IMR-90 (cell line): ENCODE data around the gene BCL6. TPM values are rescaled to one million over a fixed set of nuclear protein-coding genes. Genes with fewer than 3 reads are reported as not detected.
A peak's percentile ranks its signal among the peaks of the same experiment; 100 is the strongest.

ENCODE experiments used
- ATAC-seq: fragments of 200-7000 bp; cut with Tn5 transposase; 2 replicates; pipeline ENCODE4 v1.9.1; 2020; ENCODE audit warnings: low read depth, mild to moderate bottlenecking, moderate library complexity
- BruUV-seq: library from RNA; stranded (reverse); fragments of 400-500 nt; replicated peaks from 2 replicates; lab custom pipeline; 2021; lab: Mats Ljungman, UMichigan
- CTCF ChIA-PET: fragments of 300-600 bp; formaldehyde crosslinking; extraction: SDS; loops from one replicate; lab custom pipeline; 2021; ENCODE audit warnings: antibody characterized with exemption; lab: Yijun Ruan, JAX
- POLR2A ChIA-PET: fragments of 300-600 bp; sonication (Branson Sonifier 250); formaldehyde crosslinking; loops from one replicate; lab custom pipeline; 2022; ENCODE audit warnings: antibody characterized with exemption; ENCODE audit not compliant: unreplicated experiment; lab: Charles Lee
- DNase-seq: peaks from one replicate; pipeline ENCODE4 v3.0.0; 2013
- H2AFZ ChIP-seq: replicated peaks from 2 replicates; pipeline ENCODE3; 2013; ENCODE audit warnings: low read length, mild to moderate bottlenecking; ENCODE audit not compliant: poor library complexity
- H2AK5ac ChIP-seq: 2 replicates; pipeline ENCODE4 v1.6.1; 2013; ENCODE audit warnings: low read depth, low read length, inconsistent platforms
- H2AK9ac ChIP-seq: replicated peaks from 2 replicates; pipeline ENCODE3; 2013; ENCODE audit warnings: mild to moderate bottlenecking, low read depth, low read length, moderate library complexity; ENCODE audit not compliant: poor library complexity
- H2BK120ac ChIP-seq: 2 replicates; pipeline ENCODE4 v1.6.1; 2013; ENCODE audit warnings: low read depth, low read length, inconsistent platforms
- H2BK15ac ChIP-seq: 3 replicates; pipeline ENCODE4 v1.6.1; 2013; ENCODE audit warnings: low read depth, low read length, inconsistent platforms
- H2BK20ac ChIP-seq: 2 replicates; pipeline ENCODE4 v1.6.1; 2013; ENCODE audit warnings: low read depth, mild to moderate bottlenecking, inconsistent platforms, low read length, moderate library complexity
- H2BK5ac ChIP-seq: 2 replicates; pipeline ENCODE4 v1.6.1; 2013; ENCODE audit warnings: mild to moderate bottlenecking, low read depth, low read length, inconsistent platforms; ENCODE audit not compliant: poor library complexity, severe bottlenecking
- H3K14ac ChIP-seq: replicated peaks from 2 replicates; pipeline ENCODE4 v1.6.1; 2013; ENCODE audit warnings: low read depth, low read length, inconsistent platforms
- H3K18ac ChIP-seq: 2 replicates; pipeline ENCODE4 v1.6.1; 2013; ENCODE audit warnings: low read depth, low read length, control low read depth
- H3K23ac ChIP-seq: 2 replicates; pipeline ENCODE4 v1.6.1; 2013; ENCODE audit warnings: low read depth, low read length, inconsistent platforms
- H3K27ac ChIP-seq: 2 replicates; pipeline ENCODE4 v1.5.1; 2013; ENCODE audit warnings: mild to moderate bottlenecking, control low read depth, low read length; ENCODE audit not compliant: insufficient read depth
- H3K27me3 ChIP-seq: 2 replicates; pipeline ENCODE4 v1.6.1; 2013; ENCODE audit warnings: low read length; ENCODE audit not compliant: control insufficient read depth, insufficient read depth
- H3K36me3 ChIP-seq: 2 replicates; pipeline ENCODE4 v1.6.1; 2013; ENCODE audit warnings: low read length, mixed read lengths; ENCODE audit not compliant: control insufficient read depth, insufficient read depth
- H3K4ac ChIP-seq: 2 replicates; pipeline ENCODE4 v1.6.1; 2013; ENCODE audit warnings: low read depth, low read length, inconsistent platforms
- H3K4me1 ChIP-seq: 2 replicates; pipeline ENCODE4 v1.6.1; 2013; ENCODE audit warnings: low read length, mixed read lengths; ENCODE audit not compliant: control insufficient read depth, insufficient read depth
- H3K4me2 ChIP-seq: 2 replicates; pipeline ENCODE4 v1.6.1; 2013; ENCODE audit warnings: low read depth, mild to moderate bottlenecking, control low read depth, low read length, moderate library complexity
- H3K4me3 ChIP-seq: 2 replicates; pipeline ENCODE4 v1.5.1; 2013; ENCODE audit warnings: low read depth, mild to moderate bottlenecking, control low read depth, low read length, moderate library complexity; ENCODE audit not compliant: insufficient read depth
- H3K56ac ChIP-seq: 2 replicates; pipeline ENCODE4 v1.6.1; 2013; ENCODE audit warnings: low read length, inconsistent platforms; ENCODE audit not compliant: insufficient read depth; ENCODE audit errors: extremely low read depth
- H3K79me1 ChIP-seq, 2 experiments: 2 replicates each; pipeline ENCODE4 v1.6.1; 2013; ENCODE audit warnings: low read length in 2 of 2, inconsistent platforms in 1 of 2, low read depth in 1 of 2
- H3K9ac ChIP-seq: 2 replicates; pipeline ENCODE4 v1.6.1; 2013; ENCODE audit warnings: low read depth, low read length, control low read depth
- H3K9me1 ChIP-seq: 2 replicates; pipeline ENCODE4 v1.6.1; 2013; ENCODE audit warnings: low read length, inconsistent platforms; ENCODE audit not compliant: insufficient read depth
- H3K9me3 ChIP-seq: 2 replicates; pipeline ENCODE4 v1.6.1; 2013; ENCODE audit warnings: low read length; ENCODE audit not compliant: control insufficient read depth, insufficient read depth
- H4K20me1 ChIP-seq: 2 replicates; pipeline ENCODE4 v1.6.1; 2013; ENCODE audit warnings: low read length, inconsistent platforms; ENCODE audit not compliant: insufficient read depth
- H4K5ac ChIP-seq: 2 replicates; pipeline ENCODE4 v1.6.1; 2013; ENCODE audit warnings: mild to moderate bottlenecking, low read depth, low read length, control low read depth
- H4K8ac ChIP-seq, 2 experiments: 2 replicates each; pipeline ENCODE4 v1.6.1; 2013; ENCODE audit warnings: low read depth in 2 of 2, low read length in 2 of 2, control low read depth in 1 of 2, inconsistent platforms in 1 of 2
- H4K91ac ChIP-seq: 2 replicates; pipeline ENCODE4 v1.6.1; 2013; ENCODE audit warnings: low read depth, low read length, inconsistent platforms; ENCODE audit not compliant: insufficient read depth
- BHLHE40 ChIP-seq: fragments of 150-350 bp; IDR thresholded peaks from 2 replicates; pipeline ENCODE4 v1.6.1; 2016; ENCODE audit warnings: mild to moderate bottlenecking, low read depth, low read length
- CEBPB ChIP-seq: IDR thresholded peaks from 2 replicates; pipeline ENCODE4 v1.6.1; 2012; ENCODE audit warnings: low read depth, low read length, improper control_type of control experiment
- CHD1 ChIP-seq: IDR thresholded peaks from 2 replicates; pipeline ENCODE4 v1.6.1; 2012; ENCODE audit warnings: low read depth, low read length, improper control_type of control experiment
- FOS ChIP-seq: fragments of 150-350 bp; IDR thresholded peaks from 2 replicates; pipeline ENCODE4 v1.6.1; 2016; ENCODE audit warnings: low read depth, low read length
- MAFK ChIP-seq: IDR thresholded peaks from 2 replicates; pipeline ENCODE4 v1.6.1; 2012; ENCODE audit warnings: low read depth, low read length, improper control_type of control experiment
- MAZ ChIP-seq: IDR thresholded peaks from 2 replicates; pipeline ENCODE4 v1.6.1; 2012; ENCODE audit warnings: low read depth, mild to moderate bottlenecking, low read length, improper control_type of control experiment, moderate library complexity, borderline replicate concordance
- MXI1 ChIP-seq: IDR thresholded peaks from 2 replicates; pipeline ENCODE4 v1.6.1; 2012; ENCODE audit warnings: low read depth, mild to moderate bottlenecking, low read length, moderate library complexity, borderline replicate concordance
- NFE2L2 ChIP-seq: fragments of 150-350 bp; IDR thresholded peaks from 2 replicates; pipeline ENCODE4 v1.6.1; 2016; ENCODE audit warnings: low read depth, mild to moderate bottlenecking, low read length
- POLR2A ChIP-seq: IDR thresholded peaks from 2 replicates; pipeline ENCODE4 v1.6.1; 2012; ENCODE audit warnings: mild to moderate bottlenecking, low read depth, low read length
- RAD21 ChIP-seq: IDR thresholded peaks from 2 replicates; pipeline ENCODE4 v1.6.1; 2012; ENCODE audit warnings: low read length, improper control_type of control experiment
- RCOR1 ChIP-seq: IDR thresholded peaks from 2 replicates; pipeline ENCODE4 v1.6.1; 2012; ENCODE audit warnings: mild to moderate bottlenecking, low read length, improper control_type of control experiment; ENCODE audit not compliant: insufficient replicate concordance
- RFX5 ChIP-seq: IDR thresholded peaks from 2 replicates; pipeline ENCODE4 v1.8.0; 2012; ENCODE audit warnings: low read depth, mild to moderate bottlenecking, low read length, moderate library complexity
- SMC3 ChIP-seq: fragments of 150-350 bp; IDR thresholded peaks from 2 replicates; pipeline ENCODE4 v1.6.1; 2016; ENCODE audit warnings: low read depth, mild to moderate bottlenecking, antibody characterized with exemption, low read length, moderate library complexity
- WGBS, 2 experiments: methylation state at CpG; one replicate each; pipeline versions ENCODE4 v1.1.5 to v1.1.7; 2013; ENCODE audit warnings: missing lambda C conversion rate in 2 of 2; ENCODE audit not compliant: insufficient read length in 1 of 2; ENCODE audit errors: extremely low coverage in 2 of 2; 5-methylcytosine and 5-hydroxymethylcytosine counted together
- dilution Hi-C: fragments of 300-500 bp; cut with HindIII; formaldehyde crosslinking; loops from one replicate; pipeline ENCODE4 v1.14.3; 2018; ENCODE audit warnings: low sequenced_read_pairs; ENCODE audit not compliant: unreplicated experiment
- in situ Hi-C: fragments of 300-500 bp; cut with MboI; formaldehyde crosslinking; loops from 3 replicates; pipeline ENCODE4 v1.14.3; 2019; ENCODE audit warnings: low sequenced_read_pairs, inconsistent platforms, mixed read lengths
- intact Hi-C: fragments of 100-400 bp; cut with micrococcal nuclease; formaldehyde crosslinking; loops from 2 replicates; pipeline ENCODE4 v1.10.0; 2022
- polyA plus RNA-seq, 3 experiments: library from polyadenylated mRNA; depleted of rRNA; stranded (reverse); fragments of >200 nt; gene quantifications; 2 replicates each; pipeline ENCODE4 v1.2.3, GENCODE V29; 2012; ENCODE audit warnings: low replicate concordance in 1 of 3
- total RNA-seq: library from RNA; depleted of rRNA; stranded (reverse); fragments of >200 nt; gene quantifications from 2 replicates; pipeline ENCODE4 v1.2.3, GENCODE V29; 2012
- TF ChIP-seq, protein P1 (sequence below): fragments of 150-350 bp; IDR thresholded peaks from 2 replicates; pipeline ENCODE4 v1.6.1; 2016; ENCODE audit warnings: low read depth, mild to moderate bottlenecking, low read length, moderate library complexity, borderline replicate concordance
- TF ChIP-seq, protein P2 (sequence below): conservative IDR thresholded peaks from 2 replicates; pipeline ENCODE4 v1.5.1; 2012; ENCODE audit warnings: mild to moderate bottlenecking, low read depth, low read length, improper control_type of control experiment
- TF ChIP-seq, protein P3 (sequence below): fragments of 150-350 bp; IDR thresholded peaks from 2 replicates; pipeline ENCODE4 v1.6.1; 2017; ENCODE audit warnings: mild to moderate bottlenecking, antibody characterized with exemption, low read length, low read depth

The BCL6 gene
- total and polyA plus RNA-seq, 2 of the 4 experiments (the other 2 are of a cell fraction) = 19.7 to 22.6 TPM

DNA sequence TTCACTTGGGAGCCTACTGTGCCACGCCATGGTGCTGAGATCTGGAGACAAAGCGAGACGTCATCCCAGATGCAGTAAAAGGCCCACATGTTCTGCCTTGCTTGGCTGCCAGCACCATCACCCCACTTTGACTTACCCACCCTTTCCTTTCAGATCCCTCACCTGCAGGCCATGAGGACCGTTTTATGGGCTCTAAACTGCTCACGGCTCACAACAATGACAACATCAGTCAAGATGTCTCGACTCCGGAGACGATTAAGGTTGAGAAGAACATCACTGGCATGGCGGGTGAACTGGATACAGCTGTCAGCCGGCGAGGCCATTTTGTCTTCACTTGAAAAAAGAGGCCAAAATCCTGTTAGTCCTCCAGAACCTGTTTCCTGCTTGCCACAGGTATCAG, 11.9 kb downstream of the BCL6 start:
- Histone ChIP-seq H3K4ac (no peak overlapping the region), H3K9me3 (no peaks in the 10 kb centered on the region), H3K18ac (no peak overlapping the region), H4K20me1 (peaks cover 41% of the 10 kb centered on the region), H2AK9ac (peak overlapping the region; percentile 62), H3K56ac (no peak overlapping the region), H4K5ac (no peak overlapping the region), H2BK20ac (no peak overlapping the region), H3K27me3 (no peaks in the 10 kb centered on the region), H4K91ac (no peak overlapping the region), H3K4me2 (no peak overlapping the region), H3K79me1 (peaks cover 47 to 62% of the 10 kb centered on the region in 2 experiments), H3K4me1 (peaks cover 16% of the 10 kb centered on the region), H2BK120ac (no peak overlapping the region), H3K9ac (no peak overlapping the region), H3K36me3 (peaks cover 41% of the 10 kb centered on the region), H2BK5ac (no peak overlapping the region), H4K8ac (no peak overlapping the region), H3K27ac (no peak overlapping the region), H2AFZ (peak overlapping the region; percentile 34), H3K14ac (no peak overlapping the region), H3K23ac (no peak overlapping the region), H2AK5ac (no peak overlapping the region), H3K4me3 (no peak overlapping the region), H2BK15ac (no peak overlapping the region), H3K9me1 (peaks cover 17% of the 10 kb centered on the region)
- in situ Hi-C loops = loop anchor here (10.0 to 25.0 kb wide), 5 partner anchors 679 to 1421 kb away; no protein-coding TSS in a partner anchor
- WGBS, 2 experiments = 98% methylated on average over 9 of the region's 11 CpGs; no CpG with 5 or more reads in 1 of the 2 experiments
- DNase-seq (no peak), ATAC-seq (no peak)
- intact Hi-C loops = no loop called here
- BruUV-seq = no TSS peak
- dilution Hi-C loops = loop anchor here (25.0 kb wide), 1 partner anchor 579 kb away; no protein-coding TSS in a partner anchor
- CTCF ChIA-PET = no interaction called here
- POLR2A ChIA-PET = no interaction called here
- TF ChIP-seq MXI1 (no peak), RCOR1 (no peak), MAZ (no peak), MAFK (no peak), FOS (no peak), POLR2A (no peak), BHLHE40 (no peak), SMC3 (no peak), RAD21 (no peak), RFX5 (no peak), CEBPB (no peak), NFE2L2 (no peak), CHD1 (no peak)
- TF ChIP-seq, protein P1, sequence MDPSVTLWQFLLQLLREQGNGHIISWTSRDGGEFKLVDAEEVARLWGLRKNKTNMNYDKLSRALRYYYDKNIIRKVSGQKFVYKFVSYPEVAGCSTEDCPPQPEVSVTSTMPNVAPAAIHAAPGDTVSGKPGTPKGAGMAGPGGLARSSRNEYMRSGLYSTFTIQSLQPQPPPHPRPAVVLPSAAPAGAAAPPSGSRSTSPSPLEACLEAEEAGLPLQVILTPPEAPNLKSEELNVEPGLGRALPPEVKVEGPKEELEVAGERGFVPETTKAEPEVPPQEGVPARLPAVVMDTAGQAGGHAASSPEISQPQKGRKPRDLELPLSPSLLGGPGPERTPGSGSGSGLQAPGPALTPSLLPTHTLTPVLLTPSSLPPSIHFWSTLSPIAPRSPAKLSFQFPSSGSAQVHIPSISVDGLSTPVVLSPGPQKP = no peak
- TF ChIP-seq, protein P2, sequence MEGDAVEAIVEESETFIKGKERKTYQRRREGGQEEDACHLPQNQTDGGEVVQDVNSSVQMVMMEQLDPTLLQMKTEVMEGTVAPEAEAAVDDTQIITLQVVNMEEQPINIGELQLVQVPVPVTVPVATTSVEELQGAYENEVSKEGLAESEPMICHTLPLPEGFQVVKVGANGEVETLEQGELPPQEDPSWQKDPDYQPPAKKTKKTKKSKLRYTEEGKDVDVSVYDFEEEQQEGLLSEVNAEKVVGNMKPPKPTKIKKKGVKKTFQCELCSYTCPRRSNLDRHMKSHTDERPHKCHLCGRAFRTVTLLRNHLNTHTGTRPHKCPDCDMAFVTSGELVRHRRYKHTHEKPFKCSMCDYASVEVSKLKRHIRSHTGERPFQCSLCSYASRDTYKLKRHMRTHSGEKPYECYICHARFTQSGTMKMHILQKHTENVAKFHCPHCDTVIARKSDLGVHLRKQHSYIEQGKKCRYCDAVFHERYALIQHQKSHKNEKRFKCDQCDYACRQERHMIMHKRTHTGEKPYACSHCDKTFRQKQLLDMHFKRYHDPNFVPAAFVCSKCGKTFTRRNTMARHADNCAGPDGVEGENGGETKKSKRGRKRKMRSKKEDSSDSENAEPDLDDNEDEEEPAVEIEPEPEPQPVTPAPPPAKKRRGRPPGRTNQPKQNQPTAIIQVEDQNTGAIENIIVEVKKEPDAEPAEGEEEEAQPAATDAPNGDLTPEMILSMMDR = no peak
- TF ChIP-seq, protein P3, sequence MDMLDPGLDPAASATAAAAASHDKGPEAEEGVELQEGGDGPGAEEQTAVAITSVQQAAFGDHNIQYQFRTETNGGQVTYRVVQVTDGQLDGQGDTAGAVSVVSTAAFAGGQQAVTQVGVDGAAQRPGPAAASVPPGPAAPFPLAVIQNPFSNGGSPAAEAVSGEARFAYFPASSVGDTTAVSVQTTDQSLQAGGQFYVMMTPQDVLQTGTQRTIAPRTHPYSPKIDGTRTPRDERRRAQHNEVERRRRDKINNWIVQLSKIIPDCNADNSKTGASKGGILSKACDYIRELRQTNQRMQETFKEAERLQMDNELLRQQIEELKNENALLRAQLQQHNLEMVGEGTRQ = no peak
